B cell (primary cell): ENCODE data around the gene BCAR1. TPM values are rescaled to one million over a fixed set of nuclear protein-coding genes. Genes with fewer than 3 reads are reported as not detected.

ENCODE experiments used
- ATAC-seq: fragments of 200-7000 bp; cut with Tn5 transposase; one replicate; pipeline ENCODE4 v1.10.0; 2021; ENCODE audit warnings: low read depth, mild to moderate bottlenecking, moderate number of reproducible peaks, moderate library complexity
- CTCF ChIA-PET: fragments of 350-600 bp; sonication (Branson Sonifier 250); formaldehyde crosslinking; loops from one replicate; lab custom pipeline; 2021; ENCODE audit warnings: antibody characterized with exemption, inconsistent platforms; lab: Charles Lee
- POLR2A ChIA-PET: fragments of 350-600 bp; sonication (Branson Sonifier 250); formaldehyde crosslinking; loops from one replicate; lab custom pipeline; 2021; ENCODE audit warnings: antibody characterized with exemption; lab: Charles Lee
- DNase-seq: peaks from one replicate; pipeline ENCODE4 v3.0.0; 2013
- H2AFZ ChIP-seq: 2 replicates; pipeline ENCODE4 v1.6.1; 2012; ENCODE audit warnings: mild to moderate bottlenecking, low read depth, low read length; ENCODE audit not compliant: insufficient read depth, poor library complexity, severe bottlenecking
- H3K27ac ChIP-seq, 2 donors: 1 replicate in 1 of 2; 2 replicates in 1 of 2; pipeline ENCODE4 v1.5.1; 2012 to 2013; ENCODE audit warnings: low read length in 2 of 2, mild to moderate bottlenecking in 2 of 2, moderate library complexity in 1 of 2
- H3K27me3 ChIP-seq, 4 experiments: fragments of 200-600 bp in 1 of 4; sonication (generic) in 1 of 4; replicated peaks in 1 of 4; 1 replicate in 2 of 4; 2 replicates in 2 of 4; pipeline versions ENCODE4 v1.6.1 to v1.7.0; 2013 to 2016; ENCODE audit warnings: low read length in 3 of 4, mild to moderate bottlenecking in 2 of 4, mixed read lengths in 1 of 4, moderate library complexity in 1 of 4; ENCODE audit not compliant: insufficient read depth in 4 of 4, control insufficient read depth in 3 of 4; ENCODE audit errors: control extremely low read depth in 1 of 4
- H3K36me3 ChIP-seq, 2 experiments: replicated peaks in 1 of 2; 1 replicate in 1 of 2; 2 replicates in 1 of 2; pipeline versions ENCODE4 v1.6.1 to v1.7.1; 2013; ENCODE audit warnings: low read length in 1 of 2; ENCODE audit not compliant: insufficient read depth in 2 of 2, control insufficient read depth in 1 of 2; ENCODE audit errors: control extremely low read depth in 1 of 2, extremely low read depth in 1 of 2
- H3K4me1 ChIP-seq, 2 donors: fragments of 200-600 bp in 1 of 2; sonication (generic) in 1 of 2; 1 replicate in 1 of 2; 2 replicates in 1 of 2; pipeline versions ENCODE4 v1.5.1 to v1.6.1; 2013 to 2017; ENCODE audit warnings: low read length in 2 of 2; ENCODE audit not compliant: control insufficient read depth in 2 of 2, insufficient read depth in 2 of 2
- H3K4me2 ChIP-seq: replicated peaks from 2 replicates; pipeline ENCODE3; 2012; ENCODE audit warnings: mild to moderate bottlenecking, low read depth, low read length; ENCODE audit not compliant: poor library complexity, severe bottlenecking
- H3K4me3 ChIP-seq, 5 experiments: fragments of 200-600 bp in 1 of 5; sonication (generic) in 1 of 5; 1 replicate in 3 of 5; 2 replicates in 2 of 5; pipeline versions ENCODE4 v1.5.1 to v1.7.0; 2011 to 2016; ENCODE audit warnings: low read length in 4 of 5, mild to moderate bottlenecking in 4 of 5, low read depth in 2 of 5, control low read depth in 1 of 5, moderate library complexity in 1 of 5; ENCODE audit not compliant: insufficient read depth in 1 of 5; ENCODE audit errors: control extremely low read depth in 1 of 5, extremely low read depth in 1 of 5
- H3K79me2 ChIP-seq: fragments of 200-600 bp; sonication (generic); one replicate; pipeline ENCODE4 v1.6.0; 2016; ENCODE audit warnings: low read length; ENCODE audit not compliant: control insufficient read depth, insufficient read depth
- H3K9ac ChIP-seq: fragments of 200-600 bp; sonication (generic); 2 replicates; pipeline ENCODE4 v1.6.1; 2017; ENCODE audit warnings: mild to moderate bottlenecking, low read length, moderate library complexity
- H3K9me3 ChIP-seq, 3 donors: one replicate each; pipeline versions ENCODE4 v1.6.1 to v1.7.1; 2013; ENCODE audit warnings: low read length in 2 of 3; ENCODE audit not compliant: control insufficient read depth in 2 of 3, insufficient read depth in 1 of 3; ENCODE audit errors: control extremely low read depth in 1 of 3
- H4K20me1 ChIP-seq: 2 replicates; pipeline ENCODE4 v1.6.0; 2012; ENCODE audit warnings: mild to moderate bottlenecking, low read length; ENCODE audit not compliant: insufficient read depth, control insufficient read depth, poor library complexity, severe bottlenecking
- H3K27ac Mint-ChIP-seq: one replicate; pipeline ENCODE4 v1.8.0; 2021; ENCODE audit warnings: mixed read lengths
- H3K27me3 Mint-ChIP-seq: one replicate; pipeline ENCODE4 v1.8.0; 2021; ENCODE audit warnings: mixed read lengths
- H3K4me1 Mint-ChIP-seq: one replicate; pipeline ENCODE4 v1.8.0; 2021; ENCODE audit warnings: mixed read lengths
- H3K4me3 Mint-ChIP-seq: one replicate; pipeline ENCODE4 v1.8.0; 2021; ENCODE audit warnings: mixed read lengths
- H3K9me3 Mint-ChIP-seq: one replicate; pipeline ENCODE4 v1.8.0; 2022; ENCODE audit warnings: mixed read lengths; ENCODE audit not compliant: insufficient read depth
- EZH2 ChIP-seq: IDR thresholded peaks from 2 replicates; pipeline ENCODE4 v1.6.1; 2012; ENCODE audit warnings: borderline replicate concordance, low read depth, mild to moderate bottlenecking, moderate library complexity, low read length; ENCODE audit not compliant: insufficient read depth, poor library complexity, severe bottlenecking
- WGBS: methylation state at CpG from one replicate; pipeline ENCODE4 v1.1.5; 2013; ENCODE audit warnings: missing lambda C conversion rate; ENCODE audit not compliant: insufficient coverage; 5-methylcytosine and 5-hydroxymethylcytosine counted together
- intact Hi-C: fragments of 100-400 bp; cut with micrococcal nuclease; formaldehyde crosslinking; loops from one replicate; pipeline ENCODE4 v1.10.0; 2022
- polyA plus RNA-seq: library from polyadenylated mRNA; depleted of rRNA; stranded (reverse); fragments of >200 nt; gene quantifications from 2 replicates; pipeline ENCODE4 v1.2.3, GENCODE V29; 2012
- total RNA-seq, 2 donors: library from RNA; stranded (reverse); fragments of 120-200 nt in 1 of 2; gene quantifications; 1 replicate in 1 of 2; 2 replicates in 1 of 2; pipeline versions ENCODE4 v1.2.3 to v1.2.4, GENCODE V29; 2013 to 2022
- TF ChIP-seq, protein P1 (sequence below): fragments of 200-600 bp; IDR thresholded peaks from one replicate; pipeline ENCODE4 v1.8.0; 2022; ENCODE audit warnings: antibody characterized with exemption, mild to moderate bottlenecking

BCAR1 gene
- total and polyA plus RNA-seq, 2 donors (not counting 1 experiment from before 2014, with no cell fraction given), result not detected

DNA sequence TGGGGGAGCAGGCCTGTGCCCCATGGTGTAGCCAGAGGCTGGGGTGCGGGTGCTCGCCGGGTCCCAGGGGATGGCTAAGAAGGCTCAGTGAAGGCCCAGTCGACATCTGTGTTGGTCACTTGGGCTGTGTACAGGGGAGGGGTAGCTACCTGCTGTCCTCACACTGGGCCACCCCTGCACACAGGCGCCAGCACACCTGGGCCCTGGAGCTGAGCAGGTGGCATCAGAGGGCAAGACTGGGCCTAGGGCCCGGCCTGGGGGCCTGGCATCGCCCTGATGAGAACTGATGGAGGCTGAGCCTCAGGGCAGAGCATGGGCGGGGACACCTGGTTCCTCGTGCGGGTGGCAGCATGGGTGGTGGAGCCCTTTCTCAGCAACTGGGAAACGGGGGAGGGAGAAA lies 43.6 kb downstream of the BCAR1 start:
- intact Hi-C loops, result no loop called here
- Mint-ChIP-seq H3K9me3 (no peaks in the 10 kb centered on the region), H3K4me3 (no peak overlapping the region), H3K4me1 (no peaks in the 10 kb centered on the region), H3K27me3 (peaks cover 16% of the 10 kb centered on the region), H3K27ac (no peak overlapping the region)
- Histone ChIP-seq H3K4me3 (no peak overlapping the region), H3K4me2 (no peak overlapping the region), H2AFZ (no peak overlapping the region), H3K9ac (no peak overlapping the region), H3K9me3 (peaks cover 0 to 7% (median 0%) of the 10 kb centered on the region in 3 donors), H3K27ac (no peak overlapping the region), H3K27me3 (peaks cover 0 to 20% (median 3%) of the 10 kb centered on the region in 4 experiments), H3K36me3 (no peaks in the 10 kb centered on the region), H3K79me2 (no peaks in the 10 kb centered on the region), H3K4me1 (no peaks in the 10 kb centered on the region), H4K20me1 (no peaks in the 10 kb centered on the region)
- no peak for TF ChIP-seq EZH2
- TF ChIP-seq, protein P1, sequence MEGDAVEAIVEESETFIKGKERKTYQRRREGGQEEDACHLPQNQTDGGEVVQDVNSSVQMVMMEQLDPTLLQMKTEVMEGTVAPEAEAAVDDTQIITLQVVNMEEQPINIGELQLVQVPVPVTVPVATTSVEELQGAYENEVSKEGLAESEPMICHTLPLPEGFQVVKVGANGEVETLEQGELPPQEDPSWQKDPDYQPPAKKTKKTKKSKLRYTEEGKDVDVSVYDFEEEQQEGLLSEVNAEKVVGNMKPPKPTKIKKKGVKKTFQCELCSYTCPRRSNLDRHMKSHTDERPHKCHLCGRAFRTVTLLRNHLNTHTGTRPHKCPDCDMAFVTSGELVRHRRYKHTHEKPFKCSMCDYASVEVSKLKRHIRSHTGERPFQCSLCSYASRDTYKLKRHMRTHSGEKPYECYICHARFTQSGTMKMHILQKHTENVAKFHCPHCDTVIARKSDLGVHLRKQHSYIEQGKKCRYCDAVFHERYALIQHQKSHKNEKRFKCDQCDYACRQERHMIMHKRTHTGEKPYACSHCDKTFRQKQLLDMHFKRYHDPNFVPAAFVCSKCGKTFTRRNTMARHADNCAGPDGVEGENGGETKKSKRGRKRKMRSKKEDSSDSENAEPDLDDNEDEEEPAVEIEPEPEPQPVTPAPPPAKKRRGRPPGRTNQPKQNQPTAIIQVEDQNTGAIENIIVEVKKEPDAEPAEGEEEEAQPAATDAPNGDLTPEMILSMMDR, result no peak
- 87% methylated on average over 10 of the region's 11 CpGs for WGBS
- CTCF ChIA-PET, result no interaction called here
- ATAC-seq (no peak), DNase-seq (no peak)
- POLR2A ChIA-PET, result no interaction called here

DNA sequence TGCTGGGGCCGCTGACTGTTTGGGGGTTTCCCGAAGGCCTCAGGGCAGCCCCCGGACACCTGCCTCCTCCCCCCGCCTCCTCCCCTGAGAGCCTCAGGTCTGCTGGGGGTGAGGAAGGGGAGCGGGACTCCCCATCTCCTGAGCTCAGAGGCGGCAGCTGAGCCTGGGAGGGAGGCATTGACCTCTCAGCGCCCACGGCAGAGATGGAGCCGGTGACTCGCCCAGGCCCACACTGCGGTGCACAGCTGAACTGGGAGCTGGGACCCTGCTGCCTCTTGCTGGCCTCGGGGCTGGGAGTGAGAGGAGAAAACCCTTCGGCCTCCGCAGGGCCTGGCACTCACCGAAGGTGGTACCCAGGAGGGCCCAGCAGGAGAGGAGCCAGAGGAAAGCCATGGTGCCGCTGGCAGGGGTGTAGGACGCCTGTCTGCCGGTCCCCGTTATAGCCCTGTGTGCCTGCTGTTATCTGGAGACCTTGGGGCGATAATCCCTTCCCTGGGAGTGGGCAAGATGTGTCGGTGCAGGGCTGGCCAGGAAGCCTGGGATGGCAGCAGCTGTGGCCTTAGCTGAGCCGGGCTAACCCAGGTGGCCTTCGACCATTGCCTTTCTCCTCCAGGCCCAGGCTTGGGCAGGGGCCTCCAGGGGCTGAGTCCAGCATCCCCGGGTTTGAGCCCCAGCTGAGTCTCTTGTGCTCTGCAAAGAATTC lies 44.5 kb downstream of the BCAR1 start, which contains the start of gene CTRB2:
CTRB2 (minus strand) TSS at position 413 of the 703 bp plus-strand sequence; CDS start at position 393, 20 bp downstream.
- intact Hi-C loops, result no loop called here
- Histone ChIP-seq H3K4me3 (no peak within 1 kb of the TSS), H3K4me2 (no peak within 1 kb of the TSS), H3K9me3 (peaks cover 0 to 7% (median 0%) of the 10 kb centered on the region in 3 donors), H3K27ac (no peak within 1 kb of the TSS), H3K4me1 (no peaks in the 10 kb centered on the region), H4K20me1 (no peaks in the 10 kb centered on the region), H3K79me2 (no peaks in the 10 kb centered on the region), H2AFZ (no peak within 1 kb of the TSS), H3K9ac (no peak within 1 kb of the TSS), H3K36me3 (no peaks in the 10 kb centered on the region), H3K27me3 (peaks cover 0 to 24% (median 4%) of the 10 kb centered on the region in 4 experiments)
- TF ChIP-seq EZH2, result no peak
- TF ChIP-seq, protein P1, result no peak
- Mint-ChIP-seq H3K4me1 (no peaks in the 10 kb centered on the region), H3K9me3 (no peaks in the 10 kb centered on the region), H3K27ac (no peak within 1 kb of the TSS), H3K4me3 (no peak within 1 kb of the TSS), H3K27me3 (peaks cover 11% of the 10 kb centered on the region)
- ATAC-seq (no peak), DNase-seq (no peak)
- ChIA-PET POLR2A (no interaction called here), CTCF (interaction anchor here (0.6 kb wide), 1 partner anchor 173 kb away, joined by 4 read pairs; no protein-coding TSS in a partner anchor)
- 84% methylated on average over 20 of the region's 24 CpGs for WGBS
